OCI-M2 (cell line): ENCODE results near the gene L3MBTL4.
"Not testable (repeated sequence)": the region's sequence is repeated elsewhere in the genome, so short reads cannot be mapped to it uniquely, and the experiment has no call there.

Experiments
- DNase-seq: peaks from one replicate; lab custom pipeline; 2025; ENCODE audit not compliant: unreplicated experiment; lab: John Stamatoyannopoulos, UW

The L3MBTL4 gene

DNA sequence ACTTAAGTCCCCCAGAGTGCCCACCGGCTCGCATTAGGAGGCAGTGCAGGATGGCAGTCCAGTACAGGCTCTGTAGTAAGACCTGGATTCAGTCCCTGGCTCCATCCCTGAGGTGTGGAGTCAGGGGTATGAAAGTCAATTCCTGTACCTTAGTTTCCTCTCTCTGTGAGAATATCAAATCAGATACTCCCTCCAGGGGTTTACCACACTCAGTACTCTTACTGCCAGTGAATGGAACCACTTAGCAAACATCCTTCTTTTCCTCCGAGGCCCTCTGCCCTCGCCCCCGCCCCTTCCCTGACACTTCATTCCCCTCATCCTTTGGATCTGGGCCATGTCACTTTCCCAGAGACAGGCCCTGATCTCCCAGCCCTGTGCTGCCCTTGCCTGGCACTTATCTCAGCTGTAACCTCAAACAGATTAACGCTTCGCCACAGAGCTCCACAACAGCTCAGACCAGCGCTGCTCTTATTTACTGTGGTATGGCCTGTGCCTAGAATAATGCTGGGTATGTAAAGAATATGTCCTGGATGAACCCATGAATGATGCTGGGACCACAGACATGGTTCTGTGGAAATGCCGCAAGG is 360.4 kb downstream of the L3MBTL4 start:
- DNase-seq: no peak

DNA sequence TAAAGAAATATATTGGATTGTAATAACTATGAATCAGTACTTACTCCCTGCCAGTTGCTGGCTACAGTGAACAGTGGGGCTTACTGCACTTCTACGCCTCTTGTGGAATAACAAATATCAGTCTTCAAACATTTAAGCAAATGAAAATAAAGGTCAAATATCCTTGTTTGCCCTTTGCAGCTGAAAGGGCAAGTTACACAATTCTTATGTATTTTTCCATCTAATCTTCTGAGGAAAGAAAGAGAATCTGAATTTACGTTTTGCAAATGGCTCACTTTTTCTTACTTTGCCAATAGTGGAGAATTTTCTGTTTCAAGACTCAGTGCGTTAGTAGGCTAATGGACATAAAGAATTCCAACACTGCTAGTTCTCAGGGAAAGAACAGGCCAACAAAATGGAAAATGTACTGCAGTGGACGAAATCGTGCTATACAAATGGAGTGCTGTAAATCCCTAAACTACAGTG is 362.2 kb downstream of the L3MBTL4 start:
- no peak for DNase-seq

DNA sequence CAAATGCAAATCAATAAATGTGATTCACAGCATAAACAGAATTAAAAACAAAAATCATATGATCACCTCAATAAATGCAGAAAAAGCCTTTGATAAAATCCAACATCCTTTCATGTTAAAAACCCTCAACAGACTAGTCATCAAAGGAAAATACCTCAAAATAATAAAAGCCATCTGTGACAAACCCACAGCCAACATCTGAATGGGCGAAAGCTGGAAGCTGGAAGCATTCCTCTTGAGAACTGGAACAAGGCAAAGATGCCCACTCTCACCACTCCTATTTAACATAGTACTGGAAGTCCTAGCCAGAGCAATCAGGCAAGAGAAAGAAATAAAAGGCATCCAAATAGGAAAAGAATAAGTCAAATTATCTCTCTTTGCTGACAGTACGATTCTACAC is 367.1 kb downstream of the L3MBTL4 start:
- not testable (repeated sequence) for DNase-seq

DNA sequence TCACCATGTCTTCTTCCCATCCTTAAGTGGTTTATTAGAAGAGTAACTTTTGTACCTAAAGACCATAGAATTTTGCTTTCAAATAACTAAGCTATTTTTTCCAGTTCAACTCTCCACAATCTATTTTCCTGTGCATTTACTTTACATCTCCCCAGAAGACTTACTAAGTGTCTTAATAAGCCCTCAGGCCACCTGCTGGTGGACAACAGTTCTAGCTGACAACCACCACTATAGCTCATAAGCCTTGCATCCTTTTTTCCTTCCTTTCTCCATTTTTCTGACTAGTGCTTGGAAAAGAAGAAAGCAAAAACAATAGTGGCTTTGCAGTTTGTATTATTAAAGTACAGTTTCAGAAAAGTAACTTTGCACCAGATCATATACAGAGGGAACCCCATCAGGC is 369.9 kb downstream of the L3MBTL4 start:
- DNase-seq: no peak

DNA sequence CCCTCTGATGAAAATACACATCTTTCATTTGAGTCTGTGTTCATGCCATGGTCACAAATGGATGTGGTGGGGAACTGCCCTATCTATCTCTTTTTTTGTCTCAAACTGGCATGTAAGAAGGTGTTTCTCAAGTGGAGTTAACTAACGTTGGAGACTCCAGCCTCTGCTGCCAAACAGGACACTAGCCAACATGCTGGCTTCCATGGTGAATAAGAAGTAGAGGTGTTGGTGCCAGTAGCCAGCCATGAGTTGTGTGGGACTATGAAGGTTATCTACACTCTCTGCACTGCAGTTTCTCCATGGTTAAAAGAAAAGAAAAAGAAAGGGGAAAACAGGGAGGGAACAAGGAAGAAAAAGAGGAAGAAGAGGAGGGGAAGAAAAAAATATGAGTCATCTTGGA is 370.4 kb downstream of the L3MBTL4 start:
- DNase-seq: no peak

DNA sequence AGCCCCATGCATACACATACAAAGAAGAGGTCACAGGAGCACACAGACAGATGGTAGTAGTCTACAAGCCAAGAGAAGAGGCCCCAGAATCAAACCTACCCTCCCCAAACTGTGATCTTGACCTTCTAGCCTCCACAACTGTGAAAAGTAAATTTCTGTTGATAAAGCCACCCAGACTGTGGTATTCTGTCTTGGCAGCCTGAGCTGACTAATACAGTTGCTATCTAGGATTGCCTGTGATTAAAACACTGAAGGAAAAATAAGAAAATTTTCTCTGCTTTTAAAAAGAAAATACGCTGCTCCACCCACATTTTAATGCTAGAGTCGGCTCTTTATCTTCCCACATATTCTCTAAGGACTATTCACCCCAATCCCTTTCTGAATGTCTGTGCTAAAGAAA is 375.7 kb downstream of the L3MBTL4 start:
- DNase-seq: no peak

DNA sequence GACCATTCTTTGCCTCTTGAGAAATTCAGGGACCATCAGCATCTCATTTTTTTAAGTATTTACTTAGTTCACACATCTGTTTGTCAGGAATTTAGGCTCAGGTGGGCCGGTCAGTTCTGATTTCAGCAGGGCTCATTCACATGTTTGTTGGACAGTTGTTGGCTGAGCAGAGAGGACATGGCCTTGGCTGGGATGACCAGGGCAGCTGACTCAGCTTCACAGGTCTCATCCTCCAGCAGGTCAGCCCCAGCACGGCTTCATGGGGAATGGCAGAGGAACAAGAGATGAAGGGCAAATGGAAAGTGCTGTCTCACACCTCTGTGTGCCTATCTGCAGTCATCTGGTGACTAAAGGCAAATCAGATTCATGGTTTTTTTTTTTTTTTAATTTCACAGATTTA is 383.3 kb downstream of the L3MBTL4 start:
- DNase-seq: no peak

DNA sequence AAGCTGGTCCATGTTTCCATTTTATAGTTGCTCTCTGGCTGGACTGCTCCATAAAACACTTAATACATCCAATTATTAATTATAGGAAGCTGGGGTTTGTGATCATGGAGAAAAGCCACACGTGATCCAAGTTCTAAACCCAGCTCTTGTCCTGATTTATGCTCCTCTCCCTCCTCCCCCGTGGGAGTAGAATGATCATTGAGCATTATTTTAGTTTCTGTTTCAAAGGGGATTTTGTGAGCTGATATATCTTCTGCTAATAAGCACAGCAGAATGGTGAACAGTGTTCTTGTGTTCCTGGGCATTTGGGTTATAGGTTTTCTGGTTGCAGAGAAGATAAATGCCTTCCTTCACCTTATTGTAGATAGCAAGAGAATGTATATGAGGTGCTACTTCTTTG is 383.7 kb downstream of the L3MBTL4 start:
- no peak for DNase-seq

DNA sequence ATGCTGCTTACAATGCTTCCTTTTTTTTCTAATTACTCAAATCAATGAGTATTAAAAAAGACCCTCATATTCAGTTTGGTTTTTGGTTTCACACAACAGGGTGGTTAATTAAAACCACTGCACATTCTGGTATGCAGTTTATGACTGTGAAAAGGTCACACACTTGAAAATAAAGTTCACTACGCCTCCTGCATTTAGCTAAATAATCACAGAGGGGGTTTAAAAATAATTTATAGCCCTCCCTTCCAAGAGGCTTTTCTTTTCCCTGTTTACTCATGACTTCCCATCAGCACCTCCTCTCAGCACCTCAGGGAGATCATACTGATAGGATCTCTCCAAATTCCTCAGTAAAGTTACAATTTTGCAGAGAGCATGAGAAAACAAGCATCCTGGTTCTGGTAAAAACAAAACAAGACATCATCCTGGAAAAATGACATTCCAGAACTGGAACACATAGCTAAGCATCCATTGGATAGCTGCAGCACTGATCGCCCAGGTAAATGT is 389.9 kb downstream of the L3MBTL4 start:
- DNase-seq: no peak

DNA sequence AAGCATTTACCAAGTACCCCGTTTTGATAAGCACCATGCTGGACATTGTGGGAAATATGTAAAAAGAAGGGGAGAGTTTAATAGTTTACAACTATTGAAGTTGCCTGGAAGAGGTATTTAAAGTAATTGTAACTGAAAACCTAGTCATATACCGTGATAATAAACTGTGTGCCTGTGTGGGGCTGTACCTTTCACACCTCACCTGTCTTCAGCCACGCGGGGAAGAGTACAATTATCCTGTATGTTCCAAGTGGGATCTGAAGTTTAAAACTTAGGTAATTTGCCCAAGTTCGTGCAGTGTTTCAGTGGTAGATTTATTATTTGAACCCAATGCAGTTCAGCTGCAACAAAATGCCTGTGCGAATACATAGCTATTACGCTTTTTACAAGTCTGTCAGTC is 391.2 kb downstream of the L3MBTL4 start:
- DNase-seq: no peak

DNA sequence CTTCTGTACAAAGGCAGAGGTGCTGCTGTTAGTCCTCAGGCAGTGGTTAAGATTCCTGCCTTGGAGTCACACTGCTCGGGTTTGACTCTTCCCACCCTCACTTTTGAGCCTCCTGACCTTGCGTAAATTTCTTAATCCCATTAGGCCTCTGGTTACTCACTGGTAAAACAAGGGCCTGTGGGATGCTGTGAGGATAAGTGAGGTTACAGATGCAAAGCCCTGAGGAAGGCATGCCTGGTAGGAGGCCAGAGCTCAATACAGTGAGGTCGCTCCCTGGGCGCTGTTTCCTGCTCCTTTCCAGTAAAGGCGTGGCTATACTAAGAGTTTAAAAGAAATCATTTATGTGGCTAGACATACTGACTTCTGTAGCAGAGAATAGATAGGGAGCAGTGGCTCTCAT is 391.9 kb downstream of the L3MBTL4 start:
- no peak for DNase-seq

DNA sequence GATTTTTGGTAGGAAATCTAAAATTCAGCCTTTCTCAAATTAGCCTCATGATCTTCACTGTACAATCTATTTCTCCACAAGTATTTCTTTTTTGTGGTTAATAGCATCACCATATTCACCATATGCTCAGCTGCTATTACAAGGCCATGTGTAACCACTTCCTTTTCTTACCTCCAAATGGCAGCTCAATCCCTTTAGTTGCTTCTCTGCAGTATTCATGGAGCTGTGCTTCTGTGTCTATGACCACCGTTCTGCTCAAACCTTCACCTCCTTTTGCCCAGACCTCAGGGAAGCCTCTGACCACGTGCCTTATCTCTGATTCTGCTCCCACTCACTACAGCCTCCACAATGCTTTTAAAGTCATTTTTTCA is 392.7 kb downstream of the L3MBTL4 start:
- DNase-seq: no peak

DNA sequence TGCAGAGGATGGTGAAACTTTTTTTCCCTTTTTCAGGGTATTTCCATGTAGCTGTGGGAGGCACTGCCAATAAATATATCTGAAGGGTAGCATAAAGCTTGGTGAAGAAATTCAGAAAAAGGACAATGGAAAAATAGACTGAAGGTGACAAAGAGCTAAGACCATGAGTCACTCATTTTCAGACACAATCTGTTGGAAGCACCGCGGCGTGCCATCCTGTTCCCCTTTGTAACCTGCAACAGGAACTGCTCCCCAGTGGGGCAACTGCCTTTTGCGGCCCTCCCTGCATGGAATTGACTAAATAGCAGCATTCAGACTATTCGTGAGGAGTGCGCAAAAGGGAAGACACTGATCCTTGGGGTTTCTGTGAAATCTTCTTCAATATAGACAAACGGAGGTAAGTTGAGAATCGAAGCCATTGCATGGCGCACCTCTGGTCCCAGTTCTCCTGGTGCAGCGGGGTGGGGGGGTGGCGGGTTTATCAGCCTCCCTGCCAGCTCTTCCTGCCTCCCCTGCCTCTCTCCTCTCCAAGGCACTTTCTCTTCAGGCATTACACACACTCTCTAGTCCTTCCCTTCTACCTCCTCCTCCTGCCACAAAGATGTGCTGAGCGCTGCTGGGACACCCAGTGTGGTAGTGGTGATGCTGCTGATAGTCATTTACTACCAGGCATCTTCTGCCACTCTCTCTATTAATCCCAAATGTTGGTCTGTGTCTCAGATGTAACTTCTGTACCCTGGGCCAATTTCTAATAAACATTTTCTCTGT is 393.2 kb downstream of the L3MBTL4 start:
- DNase-seq: no peak

DNA sequence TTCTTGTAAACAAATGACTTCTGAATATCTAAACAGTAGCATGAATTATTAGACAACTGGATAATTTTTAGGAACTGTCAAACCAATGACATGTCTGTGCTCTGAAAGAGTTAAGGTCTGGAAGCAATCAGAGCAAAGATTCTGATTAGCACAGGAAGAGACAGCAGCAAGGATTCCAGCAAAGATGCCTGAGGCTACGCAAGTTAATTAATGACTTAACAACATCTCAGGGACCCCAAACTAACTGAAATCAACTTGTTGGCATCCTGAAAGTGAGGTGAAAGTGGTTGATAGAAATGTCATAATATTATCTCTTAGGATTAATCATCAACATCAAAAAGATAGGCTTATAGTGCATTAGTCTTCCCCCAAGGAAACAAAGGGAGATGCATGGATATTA is 396.0 kb downstream of the L3MBTL4 start:
- DNase-seq: no peak

DNA sequence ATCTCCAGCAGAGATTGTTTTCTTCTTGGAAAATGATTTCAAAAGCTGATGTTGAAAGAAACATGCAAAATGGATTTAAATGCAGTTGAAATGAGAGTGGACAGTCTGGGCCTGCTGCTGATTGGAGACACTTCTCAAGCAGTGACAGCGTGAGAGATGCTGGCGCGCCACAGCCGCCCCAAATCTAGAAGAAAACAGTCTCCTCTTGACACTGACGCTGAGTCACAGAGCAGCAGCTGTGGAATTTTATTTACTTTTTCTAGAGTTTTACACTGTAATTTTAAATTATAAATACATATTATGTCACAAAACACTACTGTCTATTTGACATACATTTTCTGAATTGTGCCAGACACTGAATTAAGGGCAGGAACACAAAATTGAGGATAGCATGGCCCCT is 397.5 kb downstream of the L3MBTL4 start:
- DNase-seq: no peak

DNA sequence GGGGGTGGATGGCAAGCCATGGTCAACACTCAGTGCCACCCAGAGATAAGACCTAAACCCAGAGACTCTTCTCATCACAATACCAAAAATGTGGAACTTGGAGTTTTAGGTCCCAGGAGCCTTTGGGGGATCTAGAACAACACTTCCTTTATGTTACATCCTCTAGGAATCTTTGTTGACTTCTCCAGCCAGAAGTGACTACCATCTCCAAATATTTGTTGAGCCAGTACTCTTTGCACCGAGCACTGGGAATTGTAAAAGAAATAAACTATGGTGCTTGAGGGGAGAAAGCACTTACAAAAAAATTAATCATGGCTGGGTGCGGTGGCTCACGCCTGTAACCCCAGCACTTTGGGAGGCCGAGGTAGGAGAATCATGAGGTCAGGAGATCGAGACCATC is 399.3 kb downstream of the L3MBTL4 start:
- DNase-seq: no peak

DNA sequence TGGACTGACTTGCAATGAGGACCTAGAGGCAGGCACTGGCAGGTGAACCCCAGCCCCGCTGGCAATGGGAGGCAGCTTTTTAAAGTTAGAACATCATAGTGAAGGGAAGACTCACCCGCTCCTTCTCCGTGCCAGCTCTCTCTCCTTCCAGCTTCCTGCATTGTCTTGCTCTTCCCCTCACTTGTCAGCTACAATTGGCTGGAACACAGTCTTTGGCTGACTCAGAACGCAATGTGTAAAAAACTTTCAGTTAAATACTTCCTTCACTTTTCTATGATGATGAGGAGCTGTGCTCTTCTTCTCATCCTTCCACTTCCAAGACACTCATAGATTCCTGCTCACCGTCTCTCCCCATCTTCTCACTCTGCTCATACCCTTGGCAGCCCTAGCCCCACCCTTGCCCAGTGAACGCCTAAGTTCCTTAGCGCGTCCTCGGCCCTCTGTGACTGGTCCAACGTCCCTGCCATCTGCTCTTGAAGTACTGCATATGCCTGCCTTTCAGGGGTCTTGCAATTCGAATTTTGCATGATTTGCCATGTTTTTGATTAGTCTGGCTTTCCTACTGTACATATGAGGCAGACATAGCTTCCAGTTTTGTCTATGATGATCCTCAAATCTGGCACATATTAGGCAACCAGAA is 401.4 kb downstream of the L3MBTL4 start:
- no peak for DNase-seq

DNA sequence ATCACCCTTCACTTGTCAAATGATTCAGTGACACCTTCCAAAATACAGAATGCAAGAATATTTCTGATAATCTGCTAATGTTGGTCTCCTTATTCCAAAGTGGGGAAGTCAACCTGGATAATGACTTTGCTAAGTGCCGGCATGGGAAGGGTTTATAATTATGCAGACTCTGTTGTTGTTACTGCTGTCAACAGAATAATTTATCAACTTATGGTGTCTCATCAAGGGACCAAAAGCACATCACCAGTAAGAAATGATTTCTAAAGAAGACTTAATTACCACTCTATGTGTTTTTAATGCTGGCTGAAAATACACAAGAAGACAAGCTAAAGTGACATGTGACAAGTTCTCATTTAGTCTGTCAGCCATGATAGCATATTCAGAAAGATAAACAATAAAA is 403.8 kb downstream of the L3MBTL4 start:
- no peak for DNase-seq

DNA sequence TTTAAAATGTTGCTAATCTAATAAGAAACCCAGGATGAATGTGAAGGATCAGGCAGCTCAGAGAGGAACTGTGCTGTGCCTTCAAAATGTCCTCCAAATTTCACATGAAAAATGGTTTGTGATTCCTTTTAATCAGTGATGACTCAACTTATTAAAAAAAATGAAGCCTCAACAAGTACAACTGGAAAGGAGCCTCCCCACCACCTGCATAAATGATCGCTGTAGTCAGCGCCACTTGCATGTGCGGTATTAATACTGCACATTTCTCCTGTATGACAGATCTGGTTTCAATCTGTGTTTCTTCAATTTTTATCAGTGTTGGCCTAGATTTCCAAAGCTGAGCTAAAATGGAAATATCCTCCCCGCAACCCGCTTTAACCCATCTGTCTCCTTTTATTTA is 404.4 kb downstream of the L3MBTL4 start:
- DNase-seq: no peak

DNA sequence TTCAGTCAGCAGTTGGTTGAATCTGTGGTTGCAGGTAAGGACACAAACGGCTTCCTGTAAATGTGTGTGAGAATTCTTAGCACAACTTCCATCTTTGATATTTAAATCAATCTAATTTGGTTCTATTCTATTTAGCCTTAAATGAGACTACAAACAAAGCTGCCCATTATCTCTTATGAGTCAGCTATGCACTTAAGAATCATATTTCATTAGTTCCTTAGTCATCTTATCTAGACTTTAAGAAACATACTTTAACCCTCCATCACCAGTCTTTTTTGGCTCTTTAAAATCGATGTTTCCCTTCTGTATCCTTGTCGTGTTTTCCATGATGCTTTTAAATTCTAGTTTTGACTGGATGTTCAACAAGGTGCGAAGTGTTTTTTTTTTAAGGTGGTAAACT is 405.0 kb downstream of the L3MBTL4 start:
- DNase-seq: no peak

DNA sequence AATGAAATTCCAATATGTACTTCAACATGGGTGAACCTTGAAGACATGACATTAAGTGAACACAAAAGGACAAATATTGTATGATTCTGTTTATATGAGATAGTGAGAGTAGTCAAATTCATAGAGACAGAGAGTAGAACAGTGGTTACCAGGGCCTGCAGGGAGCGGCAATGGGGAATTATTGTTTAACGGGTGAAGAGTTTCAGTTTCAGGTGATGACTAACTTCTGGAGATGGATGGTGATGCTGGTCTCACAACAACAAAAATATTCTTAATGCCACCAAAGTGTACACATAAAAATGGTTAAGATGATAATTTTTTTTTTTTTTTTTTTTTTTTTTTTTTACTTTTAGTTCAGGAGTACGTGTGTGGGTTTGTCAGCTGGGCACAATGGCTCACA is 410.0 kb downstream of the L3MBTL4 start:
- DNase-seq: no peak

DNA sequence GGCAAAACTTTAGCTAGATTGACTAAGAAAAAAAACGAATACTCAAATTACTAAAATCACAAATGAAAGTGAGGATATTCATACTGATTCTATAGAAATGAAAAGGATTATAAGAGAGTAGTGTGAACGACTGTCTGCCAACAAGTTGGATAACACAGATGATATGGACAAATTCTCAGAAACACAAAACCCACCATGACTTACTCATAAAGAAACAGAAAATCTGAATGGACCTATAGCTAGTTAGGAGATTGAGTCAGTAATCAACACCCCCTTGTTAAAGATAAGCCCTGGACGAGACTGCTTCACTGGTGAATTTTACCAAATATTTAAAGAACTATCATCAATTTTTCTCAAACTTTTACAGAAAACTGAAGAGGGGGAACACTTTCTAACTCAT is 410.6 kb downstream of the L3MBTL4 start:
- no peak for DNase-seq
